Activated CD4-positive, alpha-beta T cell treated with anti-CD3 and anti-CD28 coated beads, Interleukin-2, amount 10 ng/mL, durations not matched to agents 7 days and 5 days (primary cell): Measurements from ENCODE around the gene LYZL1. TPM values are rescaled to one million over a fixed set of nuclear protein-coding genes. Genes with fewer than 3 reads are reported as not detected.
A peak's percentile ranks its signal among the peaks of the same experiment; 100 is the strongest.
"Not testable (repeated sequence)": the region's sequence is repeated elsewhere in the genome, so short reads cannot be mapped to it uniquely, and the experiment has no call there.

Experiments
- CTCF ChIA-PET: fragments of 350-600 bp; sonication (Branson Sonifier 250); formaldehyde crosslinking; loops from one replicate; lab custom pipeline; 2021; ENCODE audit warnings: antibody characterized with exemption; lab: Charles Lee
- POLR2A ChIA-PET: fragments of 350-600 bp; sonication (Branson Sonifier 250); formaldehyde crosslinking; loops from one replicate; lab custom pipeline; 2021; ENCODE audit warnings: antibody characterized with exemption; lab: Charles Lee
- DNase-seq: peaks from one replicate; pipeline ENCODE4 v3.0.0-alpha.2; 2020
- H3K27ac Mint-ChIP-seq: one replicate; pipeline ENCODE4 v1.8.0; 2021; ENCODE audit warnings: mild to moderate bottlenecking, moderate library complexity, mixed read lengths
- H3K27me3 Mint-ChIP-seq: one replicate; pipeline ENCODE4 v1.8.0; 2021; ENCODE audit warnings: mixed read lengths
- H3K36me3 Mint-ChIP-seq: one replicate; pipeline ENCODE4 v1.8.0; 2021; ENCODE audit warnings: low read depth, mixed read lengths
- H3K4me1 Mint-ChIP-seq: one replicate; pipeline ENCODE4 v1.8.0; 2021; ENCODE audit warnings: mixed read lengths
- H3K4me3 Mint-ChIP-seq: one replicate; pipeline ENCODE4 v1.8.0; 2021; ENCODE audit warnings: mild to moderate bottlenecking, moderate library complexity, mixed read lengths
- H3K9me3 Mint-ChIP-seq: one replicate; pipeline ENCODE4 v1.8.0; 2021; ENCODE audit warnings: mixed read lengths
- total RNA-seq, 2 experiments: library from RNA; stranded (reverse); gene quantifications; one replicate each; pipeline ENCODE4 v1.2.3, GENCODE V29; 2021

LYZL1 gene
- total RNA-seq, 2 experiments from 2014 or later = not detected

DNA sequence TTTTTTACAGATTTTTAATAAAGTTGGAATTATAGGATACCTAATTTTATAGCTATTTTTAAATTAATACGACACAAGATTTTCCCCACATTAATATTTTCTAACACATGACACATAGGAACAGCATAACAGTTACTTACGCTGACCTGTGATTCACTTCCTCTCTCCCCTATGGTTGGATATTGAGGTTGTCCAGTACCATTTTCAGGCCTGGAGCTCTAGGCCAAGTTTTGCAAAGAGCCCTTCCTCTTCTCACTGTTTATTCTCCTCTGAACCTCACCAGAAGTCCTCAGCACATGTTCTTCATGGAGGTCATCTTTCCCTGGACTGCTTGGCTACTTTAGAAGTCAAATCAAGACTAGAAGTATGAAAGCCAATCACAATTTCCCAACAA is 28.2 kb downstream of the LYZL1 start:
- Mint-ChIP-seq H3K27ac (no peak overlapping the region), H3K9me3 (no peaks in the 10 kb centered on the region), H3K4me1 (peaks cover 8% of the 10 kb centered on the region), H3K27me3 (peaks cover 35% of the 10 kb centered on the region), H3K4me3 (no peak overlapping the region), H3K36me3 (no peaks in the 10 kb centered on the region)
- no peak for DNase-seq
- POLR2A ChIA-PET = no interaction called here
- CTCF ChIA-PET = interaction anchor here (0.7 kb wide), 1 partner anchor 193 kb away, joined by 3 read pairs; no protein-coding TSS in a partner anchor

DNA sequence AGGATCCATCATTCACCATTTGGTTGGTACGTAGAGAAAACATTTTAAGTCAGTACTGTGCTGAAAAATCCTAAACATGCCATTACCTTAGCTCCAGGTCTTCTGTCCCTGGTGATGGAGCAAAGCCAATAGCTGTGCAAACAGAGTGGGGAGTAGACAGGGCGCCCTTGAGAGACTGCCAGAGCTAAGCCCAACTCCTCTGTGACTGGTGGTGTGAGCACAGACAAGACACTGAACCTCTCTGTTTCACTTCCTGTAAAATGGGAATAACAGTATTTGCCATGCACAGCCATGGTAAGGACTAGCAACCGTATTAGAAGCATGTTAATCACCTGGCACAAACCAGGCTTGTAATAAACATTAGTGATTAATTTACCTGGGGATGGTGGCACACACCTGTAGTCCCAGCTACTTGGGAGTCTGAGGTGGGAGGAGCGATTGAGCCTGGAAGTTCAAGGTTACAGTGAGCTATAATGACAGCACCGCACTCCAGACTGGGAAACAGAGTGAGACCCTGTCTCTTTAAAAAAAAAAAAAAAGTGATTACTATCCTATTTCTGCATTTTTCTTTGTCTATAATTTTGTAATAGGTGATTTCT is 28.7 kb downstream of the LYZL1 start:
- ChIA-PET CTCF (interaction anchor here (0.7 kb wide), 1 partner anchor 192 kb away, joined by 3 read pairs; no protein-coding TSS in a partner anchor), POLR2A (no interaction called here)
- Mint-ChIP-seq H3K36me3 (no peaks in the 10 kb centered on the region), H3K27ac (no peak overlapping the region), H3K4me3 (no peak overlapping the region), H3K9me3 (no peaks in the 10 kb centered on the region), H3K27me3 (peaks cover 35% of the 10 kb centered on the region), H3K4me1 (peaks cover 8% of the 10 kb centered on the region)
- no peak for DNase-seq

DNA sequence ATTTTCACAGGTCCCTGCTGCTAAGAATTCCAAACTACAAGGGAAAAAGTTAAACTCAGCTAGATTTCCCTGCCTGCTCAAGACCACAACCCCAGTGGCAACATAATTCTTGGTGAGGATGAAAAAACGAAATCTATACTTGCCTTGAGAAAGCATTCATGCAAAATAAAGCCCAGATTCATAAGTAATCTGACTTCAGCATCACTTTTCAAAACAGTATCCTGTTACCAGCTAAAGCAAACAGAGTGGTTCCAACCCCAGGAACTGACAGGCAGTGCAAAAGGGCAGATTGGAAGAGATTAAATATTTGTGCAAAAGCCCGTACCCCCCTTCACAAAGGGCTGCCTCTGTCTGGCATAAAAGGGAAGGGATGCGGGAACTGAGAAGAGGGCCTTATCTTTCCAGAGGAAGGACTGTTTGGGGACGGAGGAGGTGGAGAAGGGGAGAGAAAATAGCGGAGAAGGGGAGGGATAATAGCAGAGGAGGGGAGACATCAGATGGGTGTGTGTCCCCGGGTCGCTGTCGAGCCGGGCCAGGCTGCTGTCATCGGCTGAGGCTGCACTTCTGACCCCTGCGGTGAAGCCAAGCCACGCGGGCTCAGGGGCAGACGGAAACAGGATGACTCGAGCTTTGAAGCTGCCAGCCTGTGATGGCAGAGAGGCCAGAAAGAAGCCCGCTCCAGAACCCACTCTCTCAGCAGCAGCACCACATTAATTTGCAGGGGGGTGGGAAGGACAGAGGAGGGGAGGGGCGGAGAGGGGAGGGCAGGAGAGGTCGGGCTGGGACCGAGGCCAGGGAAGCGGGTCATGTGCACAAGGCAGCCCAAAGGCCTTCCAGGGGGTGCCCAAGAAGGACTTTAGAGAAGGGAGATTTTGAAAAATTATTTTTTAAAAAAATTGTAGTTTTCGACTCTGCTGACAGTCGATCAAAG is 29.5 kb downstream of the LYZL1 start:
- POLR2A ChIA-PET, H3K9me3 Mint-ChIP-seq, H3K4me1 Mint-ChIP-seq, H3K27ac Mint-ChIP-seq, H3K36me3 Mint-ChIP-seq, CTCF ChIA-PET, H3K4me3 Mint-ChIP-seq: not testable (repeated sequence)
- peak; percentile 8 for DNase-seq
- peaks cover 35% of the 10 kb centered on the region for H3K27me3 Mint-ChIP-seq

DNA sequence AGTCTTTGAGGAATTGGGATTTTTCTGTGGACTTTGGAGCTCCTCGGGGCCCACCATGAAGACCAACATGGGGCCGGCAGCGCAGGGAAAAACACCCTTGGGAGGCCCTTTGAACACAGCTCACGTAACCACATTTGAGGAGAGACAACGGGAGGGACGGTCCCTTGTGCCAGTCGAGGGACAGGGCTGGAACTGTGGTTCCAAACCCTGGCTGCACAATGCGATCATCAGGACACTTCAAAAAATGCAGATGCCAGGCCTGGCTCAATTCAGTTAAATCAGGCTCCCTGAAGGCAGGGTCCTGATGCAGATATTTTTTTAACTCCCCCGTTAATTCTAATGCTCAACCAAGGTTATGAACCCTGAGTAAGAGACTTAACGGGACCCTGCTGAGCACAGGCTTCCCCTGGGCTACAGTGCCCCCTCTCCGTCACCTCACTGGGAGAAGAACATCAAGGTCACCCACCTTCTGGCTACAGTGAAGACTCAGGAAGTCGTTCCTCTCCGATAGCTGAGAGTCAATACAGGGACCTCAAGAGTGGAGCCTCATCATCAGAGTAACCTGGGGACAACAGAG is 30.4 kb downstream of the LYZL1 start:
- peaks cover 8% of the 10 kb centered on the region for H3K4me1 Mint-ChIP-seq
- H3K9me3 Mint-ChIP-seq = no peaks in the 10 kb centered on the region
- H3K27me3 Mint-ChIP-seq = peaks cover 32% of the 10 kb centered on the region
- ChIA-PET CTCF (no interaction called here), POLR2A (no interaction called here)
- no peaks in the 10 kb centered on the region for H3K36me3 Mint-ChIP-seq
- H3K27ac Mint-ChIP-seq = no peak overlapping the region
- no peak overlapping the region for H3K4me3 Mint-ChIP-seq
- DNase-seq = no peak

DNA sequence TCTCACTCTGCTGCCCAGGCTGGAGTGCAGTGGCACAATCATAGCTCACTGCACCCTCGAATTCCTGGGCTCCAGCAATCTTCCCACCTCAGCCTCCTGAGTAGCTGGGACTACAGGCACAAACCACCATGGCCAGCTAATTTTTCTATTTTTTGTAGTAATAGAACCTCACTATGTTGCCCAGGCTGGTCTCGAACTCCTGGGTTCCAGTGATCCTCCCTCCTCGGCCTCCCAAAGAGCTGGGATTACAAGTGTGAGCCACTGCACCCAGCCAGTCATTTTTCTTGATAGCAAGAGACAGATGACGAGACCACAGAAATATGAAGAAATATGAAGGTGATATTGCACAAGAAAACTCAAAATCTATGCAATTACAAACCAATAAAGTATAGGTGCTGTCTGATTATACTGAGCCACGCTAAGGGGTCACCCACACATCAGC is 31.8 kb downstream of the LYZL1 start:
- CTCF ChIA-PET, H3K9me3 Mint-ChIP-seq, H3K36me3 Mint-ChIP-seq, POLR2A ChIA-PET, H3K4me1 Mint-ChIP-seq, DNase-seq, H3K4me3 Mint-ChIP-seq, H3K27ac Mint-ChIP-seq: not testable (repeated sequence)
- H3K27me3 Mint-ChIP-seq = peaks cover 32% of the 10 kb centered on the region

GRCh38 chr10:29321656-29322055 is 32.8 kb downstream of the LYZL1 start:
- H3K27me3 Mint-ChIP-seq = peaks cover 32% of the 10 kb centered on the region
- POLR2A ChIA-PET = no interaction called here
- CTCF ChIA-PET = no interaction called here
- peaks cover 8% of the 10 kb centered on the region for H3K4me1 Mint-ChIP-seq
- no peaks in the 10 kb centered on the region for H3K36me3 Mint-ChIP-seq
- no peak for DNase-seq
- H3K9me3 Mint-ChIP-seq = no peaks in the 10 kb centered on the region
- no peak overlapping the region for H3K27ac Mint-ChIP-seq
- H3K4me3 Mint-ChIP-seq = no peak overlapping the region

DNA sequence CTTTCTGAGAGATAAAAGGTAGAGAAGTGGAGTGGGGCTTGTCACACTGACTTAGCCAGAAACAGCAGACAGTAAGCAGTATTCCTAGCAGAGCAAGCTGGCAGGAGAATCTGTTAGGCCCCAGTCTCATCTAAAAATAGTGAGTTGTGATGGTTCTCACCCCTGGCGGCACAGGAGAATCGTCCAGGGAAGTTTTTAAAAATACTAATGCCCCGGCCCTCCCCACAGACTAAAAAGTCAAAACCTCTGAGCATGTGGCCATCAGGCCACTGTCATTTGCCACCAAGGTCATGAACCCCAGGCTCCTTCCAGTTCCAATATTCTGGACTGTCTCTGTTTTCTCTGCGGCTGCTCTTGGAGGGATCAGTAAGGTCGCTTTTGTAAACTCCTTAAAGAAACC is 34.0 kb downstream of the LYZL1 start:
- Mint-ChIP-seq H3K27ac (no peak overlapping the region), H3K4me3 (no peak overlapping the region), H3K4me1 (peaks cover 8% of the 10 kb centered on the region), H3K9me3 (no peaks in the 10 kb centered on the region), H3K27me3 (peaks cover 24% of the 10 kb centered on the region), H3K36me3 (no peaks in the 10 kb centered on the region)
- ChIA-PET CTCF (no interaction called here), POLR2A (no interaction called here)
- no peak for DNase-seq

- POLR2A ChIA-PET = no interaction called here
- no peak overlapping the region for H3K27ac Mint-ChIP-seq
- no peaks in the 10 kb centered on the region for H3K36me3 Mint-ChIP-seq
- peaks cover 4% of the 10 kb centered on the region for H3K4me1 Mint-ChIP-seq
- peaks cover 23% of the 10 kb centered on the region for H3K27me3 Mint-ChIP-seq
- H3K9me3 Mint-ChIP-seq = no peaks in the 10 kb centered on the region
- no peak overlapping the region for H3K4me3 Mint-ChIP-seq
- CTCF ChIA-PET = no interaction called here
- no peak for DNase-seq
Observed at GRCh38 chr10:29323367-29323766, 34.5 kb downstream of the LYZL1 start.

- CTCF ChIA-PET = no interaction called here
- H3K27me3 Mint-ChIP-seq = peaks cover 21% of the 10 kb centered on the region
- H3K9me3 Mint-ChIP-seq = no peaks in the 10 kb centered on the region
- POLR2A ChIA-PET = no interaction called here
- no peak for DNase-seq
- no peaks in the 10 kb centered on the region for H3K36me3 Mint-ChIP-seq
- H3K27ac Mint-ChIP-seq = no peak overlapping the region
- no peak overlapping the region for H3K4me3 Mint-ChIP-seq
- H3K4me1 Mint-ChIP-seq = no peaks in the 10 kb centered on the region
Observed at GRCh38 chr10:29324220-29324841, 35.5 kb downstream of the LYZL1 start.

GRCh38 chr10:29326299-29326698 is 37.4 kb downstream of the LYZL1 start:
- Mint-ChIP-seq H3K4me1 (no peaks in the 10 kb centered on the region), H3K4me3 (no peak overlapping the region), H3K27ac (no peak overlapping the region), H3K27me3 (peaks cover 10% of the 10 kb centered on the region), H3K9me3 (no peaks in the 10 kb centered on the region), H3K36me3 (no peaks in the 10 kb centered on the region)
- POLR2A ChIA-PET = no interaction called here
- CTCF ChIA-PET = no interaction called here
- no peak for DNase-seq

DNA sequence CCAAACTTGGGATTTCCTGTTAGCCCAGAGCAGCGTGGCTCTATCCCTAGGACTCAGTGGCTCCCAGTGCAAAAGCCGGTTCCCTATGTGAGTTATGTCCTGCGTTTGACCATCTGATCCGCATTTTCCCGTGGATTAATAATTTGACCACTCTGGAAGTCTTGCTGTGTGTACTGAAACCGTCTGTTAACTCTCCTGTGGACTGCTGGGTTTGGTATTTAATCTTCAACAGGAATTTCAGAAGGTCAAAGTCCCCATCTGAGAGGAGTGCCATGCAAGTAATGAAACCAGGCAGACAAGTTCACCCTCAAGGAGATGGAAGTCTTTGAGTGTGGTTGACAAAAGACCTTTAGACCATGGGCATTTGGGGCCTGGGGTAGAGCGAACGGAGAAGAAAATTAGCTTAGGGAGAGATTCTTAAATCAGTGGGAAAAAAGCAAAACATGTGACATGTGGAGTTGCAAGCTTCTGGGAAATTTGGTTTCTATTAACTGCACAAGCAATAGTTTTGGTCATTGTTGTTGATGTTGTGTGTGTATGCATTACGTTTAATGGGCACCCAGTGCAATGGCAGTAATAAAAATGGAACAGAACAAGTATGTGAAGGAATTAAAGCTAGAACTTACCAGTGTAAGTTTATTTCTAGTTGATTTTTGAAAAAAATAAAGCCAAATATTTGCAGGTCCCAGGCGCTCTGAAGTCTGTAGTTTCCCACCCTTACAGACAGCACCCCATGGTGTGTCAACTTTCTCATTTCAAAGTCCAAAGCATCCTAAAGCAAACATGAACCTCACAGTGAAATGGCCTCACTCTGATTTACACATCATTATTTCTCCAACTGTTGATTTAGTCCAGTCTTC is 38.2 kb downstream of the LYZL1 start:
- DNase-seq = no peak
- Mint-ChIP-seq H3K27me3 (peaks cover 7% of the 10 kb centered on the region), H3K9me3 (no peaks in the 10 kb centered on the region), H3K36me3 (no peaks in the 10 kb centered on the region), H3K4me1 (no peaks in the 10 kb centered on the region), H3K4me3 (no peak overlapping the region), H3K27ac (no peak overlapping the region)
- ChIA-PET POLR2A (no interaction called here), CTCF (no interaction called here)

DNA sequence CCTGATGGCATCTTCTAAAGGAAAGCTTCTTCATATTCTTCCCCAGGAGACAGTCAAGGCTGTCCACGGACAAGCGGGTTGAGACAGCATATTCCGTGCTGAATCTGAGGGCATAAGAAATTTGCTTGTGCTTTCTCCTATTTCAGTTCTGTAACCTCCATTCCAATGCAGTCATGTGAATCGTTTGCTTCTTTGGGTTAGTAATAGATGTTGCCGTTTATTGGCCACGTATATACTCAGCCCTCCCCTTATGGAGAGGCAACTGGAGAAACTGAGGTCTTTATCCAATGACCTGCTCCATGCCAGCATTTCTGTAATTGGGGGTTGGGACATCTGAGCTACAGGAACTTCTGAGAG is 38.9 kb downstream of the LYZL1 start:
- H3K36me3 Mint-ChIP-seq = no peaks in the 10 kb centered on the region
- POLR2A ChIA-PET = no interaction called here
- H3K4me3 Mint-ChIP-seq = no peak overlapping the region
- no peaks in the 10 kb centered on the region for H3K4me1 Mint-ChIP-seq
- H3K9me3 Mint-ChIP-seq = no peaks in the 10 kb centered on the region
- H3K27ac Mint-ChIP-seq = no peak overlapping the region
- H3K27me3 Mint-ChIP-seq = peaks cover 7% of the 10 kb centered on the region
- DNase-seq = no peak
- CTCF ChIA-PET = no interaction called here
